ENCODE data around the gene TNRC6C. TPM values are rescaled to one million over a fixed set of nuclear protein-coding genes. Genes with fewer than 3 reads are reported as not detected.
A peak's percentile ranks its signal among the peaks of the same experiment; 100 is the strongest.

Gene TNRC6C
- total RNA-seq, 2 donors from 2014 or later, result 64.4 to 64.5 TPM

- H3K36me3 Mint-ChIP-seq (ENCODE audit: low read depth), result no peaks in the 10 kb centered on the region
- peaks cover 7% of the 10 kb centered on the region for H3K4me1 Mint-ChIP-seq
- no peak for ATAC-seq
- no peaks in the 10 kb centered on the region for H3K27me3 Mint-ChIP-seq
- DNase-seq, result no peak
- no peaks in the 10 kb centered on the region for H3K9me3 ChIP-seq (ENCODE audit: control insufficient read depth, low read length, poor library complexity, severe bottlenecking)
- H3K27ac Mint-ChIP-seq, result no peak overlapping the region
- H3K4me3 Mint-ChIP-seq, result no peak overlapping the region
Measured at GRCh38 chr17:78151514-78152008, 193.1 kb downstream of the TNRC6C start.

- DNase-seq, result no peak
- Mint-ChIP-seq H3K4me3 (no peak overlapping the region), H3K4me1 (peaks cover 4% of the 10 kb centered on the region), H3K36me3 (ENCODE audit: low read depth) (no peaks in the 10 kb centered on the region), H3K27ac (peak overlapping the region; percentile 60), H3K27me3 (no peaks in the 10 kb centered on the region)
- no peaks in the 10 kb centered on the region for H3K9me3 ChIP-seq (ENCODE audit: control insufficient read depth, low read length, poor library complexity, severe bottlenecking)
- ATAC-seq, result peak; percentile 88
Measured at GRCh38 chr17:78154903-78155811, 196.7 kb downstream of the TNRC6C start.

Other genes with a start within 250 kb of the TNRC6C start
- gene TMC6, start 170.1 kb downstream of the TNRC6C start, total RNA-seq, result 100 to 1,000 TPM; 609 to 822 TPM
- 100 to 1,000 TPM; 352 to 481 TPM for gene TMC8, start 172.1 kb downstream of the TNRC6C start, total RNA-seq
- gene C17orf99, start 187.7 kb downstream of the TNRC6C start, total RNA-seq, result not detected
- 10 to 100 TPM; 49.5 to 68.1 TPM for gene SYNGR2, start 209.9 kb downstream of the TNRC6C start, total RNA-seq
- gene TK1, start 228.3 kb downstream of the TNRC6C start, total RNA-seq, result 1 to 10 TPM in 1 of 2 donors, under 1 TPM in 1; 0.42 to 1.2 TPM
- 1 to 10 TPM; 1.5 to 2.9 TPM for gene AFMID, start 228.7 kb downstream of the TNRC6C start, total RNA-seq

All from T-helper 17 cell (primary cell).